ENCODE measurements around the gene MAGEA6. TPM values are rescaled to one million over a fixed set of nuclear protein-coding genes. Genes with fewer than 3 reads are reported as not detected.

Gene MAGEA6, protein sequence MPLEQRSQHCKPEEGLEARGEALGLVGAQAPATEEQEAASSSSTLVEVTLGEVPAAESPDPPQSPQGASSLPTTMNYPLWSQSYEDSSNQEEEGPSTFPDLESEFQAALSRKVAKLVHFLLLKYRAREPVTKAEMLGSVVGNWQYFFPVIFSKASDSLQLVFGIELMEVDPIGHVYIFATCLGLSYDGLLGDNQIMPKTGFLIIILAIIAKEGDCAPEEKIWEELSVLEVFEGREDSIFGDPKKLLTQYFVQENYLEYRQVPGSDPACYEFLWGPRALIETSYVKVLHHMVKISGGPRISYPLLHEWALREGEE
- total RNA-seq: not detected in 2 replicates

DNA sequence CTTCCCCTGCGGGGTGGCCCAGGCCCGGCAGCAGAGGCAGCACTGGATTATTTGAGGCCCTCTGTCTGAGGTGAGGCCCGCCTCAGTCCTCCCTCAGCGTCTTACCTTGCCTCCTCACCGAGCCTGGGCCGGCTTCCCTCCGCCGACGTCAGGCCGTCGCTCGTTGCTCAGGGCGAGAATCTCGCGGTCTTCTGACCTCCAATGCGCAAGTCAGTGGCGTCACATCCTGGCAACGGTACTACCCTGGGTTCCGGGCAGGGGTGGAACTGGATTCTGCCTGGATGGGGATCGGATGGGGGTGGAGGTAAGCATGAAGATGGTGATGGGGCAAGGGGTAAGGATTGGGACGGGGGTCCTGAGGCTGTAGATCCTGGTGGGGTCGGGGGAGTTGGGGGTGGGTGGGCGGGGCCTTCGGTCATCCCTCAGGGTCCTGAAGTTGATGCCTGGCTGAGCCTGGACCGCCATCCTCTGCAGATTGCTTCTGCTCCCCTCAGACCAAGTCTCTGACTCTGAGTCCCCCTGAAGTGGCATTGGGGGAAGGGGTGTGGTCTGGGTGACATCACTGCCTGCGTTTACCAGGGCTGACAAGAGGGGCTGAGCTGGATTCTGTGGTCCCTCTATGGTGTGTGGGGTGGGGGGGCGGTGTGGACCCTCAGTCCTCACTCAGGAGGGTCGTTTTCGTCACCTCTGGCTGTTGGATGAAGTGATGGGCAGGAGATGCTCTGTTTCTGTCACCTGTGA is at the start of gene MAGEA6:
MAGEA6 (minus strand) TSS at position 141 of the 741 bp plus-strand sequence. CDS start 2,039 bp downstream, outside the sequence.

DNA sequence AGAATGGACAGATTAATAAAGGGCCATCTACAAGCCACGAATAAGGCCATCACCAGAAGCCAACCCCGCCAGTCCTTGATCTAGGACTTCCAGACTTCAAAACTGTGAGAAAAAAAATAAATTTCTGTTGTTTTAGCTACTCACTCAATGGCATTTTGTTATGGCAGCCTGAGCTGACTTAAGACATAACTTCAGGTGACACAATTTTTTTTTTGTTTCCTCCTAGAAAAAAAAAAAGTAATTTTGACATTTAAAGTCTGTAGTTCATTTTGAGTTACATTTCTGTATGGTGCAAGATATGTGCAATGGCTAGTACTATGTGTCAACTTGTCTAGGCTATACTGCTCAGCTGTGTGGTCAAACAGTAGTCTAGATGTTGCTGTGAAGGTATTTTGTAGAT is 10.6 kb downstream of the MAGEA6 start, which contains the start of gene CSAG3:
CSAG3 (plus strand) TSS at position 301 of the 400 bp plus-strand sequence.

DNA sequence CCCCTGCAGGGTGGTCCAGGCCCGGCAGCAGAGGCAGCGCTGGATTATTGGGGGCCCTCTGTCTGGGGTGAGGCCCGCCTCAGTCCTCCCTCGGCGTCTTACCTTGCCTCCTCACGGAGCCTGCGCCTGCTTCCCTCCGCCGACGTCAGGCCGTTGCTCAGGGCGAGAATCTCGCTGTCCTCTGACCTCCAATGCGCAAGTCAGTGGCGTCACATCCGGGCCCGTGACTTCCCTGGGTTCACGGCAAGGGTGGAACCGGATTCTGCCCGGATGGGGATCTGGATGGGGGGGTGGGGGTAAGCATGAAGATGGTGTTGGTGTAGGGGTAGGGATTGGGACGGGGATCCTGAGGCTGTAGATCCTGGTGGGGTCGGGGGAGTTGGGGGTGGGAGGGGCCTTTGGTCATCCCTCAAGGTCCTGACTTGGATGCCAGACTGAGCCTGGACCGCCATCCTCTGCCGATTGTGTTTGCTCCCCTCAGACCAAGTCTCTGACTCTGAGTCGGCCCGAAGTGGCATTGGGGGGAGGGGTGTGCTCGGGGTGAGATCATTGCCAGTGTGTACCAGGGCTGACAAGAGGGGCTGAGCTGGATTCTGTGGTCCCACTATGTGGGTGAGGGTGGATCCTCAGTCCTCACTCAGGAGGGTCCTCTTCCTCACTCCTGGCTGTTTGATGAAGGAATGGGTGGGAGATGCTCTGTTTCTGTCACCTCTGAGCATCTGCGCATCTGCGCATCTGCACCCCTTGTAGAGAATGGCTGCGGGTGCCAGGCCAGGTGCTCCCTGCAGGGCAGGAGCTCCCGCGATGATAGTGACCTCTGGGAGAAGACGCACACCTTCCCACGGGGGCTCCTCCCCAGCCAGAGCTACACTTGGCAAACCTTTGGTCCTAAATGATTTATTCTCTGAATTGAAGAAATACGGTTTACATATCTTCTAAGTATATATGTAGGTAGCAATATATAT is 15.5 kb downstream of the MAGEA6 start, which contains the start of gene MAGEA2:
MAGEA2 (minus strand) TSS at position 157 of the 965 bp plus-strand sequence. CDS start 2,479 bp downstream, outside the sequence.

DNA sequence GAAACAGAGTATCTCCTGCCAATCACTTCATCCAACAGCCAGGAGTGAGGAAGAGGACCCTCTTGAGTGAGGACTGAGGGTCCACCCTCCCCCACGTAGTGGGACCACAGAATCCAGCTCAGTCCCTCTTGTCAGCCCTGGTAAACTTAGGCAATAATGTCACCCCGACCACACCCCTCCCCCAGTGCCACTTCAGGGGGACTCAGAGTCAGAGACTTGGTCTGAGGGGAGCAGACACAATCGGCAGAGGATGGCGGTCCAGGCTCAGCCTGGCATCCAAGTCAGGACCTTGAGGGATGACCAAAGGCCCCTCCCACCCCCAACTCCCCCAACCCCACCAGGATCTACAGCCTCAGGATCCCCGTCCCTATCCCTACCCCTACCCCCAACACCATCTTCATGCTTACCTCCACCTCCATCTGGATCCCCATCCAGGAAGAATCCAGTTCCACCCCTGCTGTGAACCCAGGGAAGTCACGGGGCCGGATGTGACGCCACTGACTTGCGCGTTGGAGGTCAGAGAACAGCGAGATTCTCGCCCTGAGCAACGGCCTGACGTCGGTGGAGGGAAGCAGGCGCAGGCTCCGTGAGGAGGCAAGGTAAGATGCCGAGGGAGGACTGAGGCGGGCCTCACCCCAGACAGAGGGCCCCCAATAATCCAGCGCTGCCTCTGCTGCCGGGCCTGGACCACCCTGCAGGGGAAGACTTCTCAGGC is 36.1 kb downstream of the MAGEA6 start, which contains the start of the genes CSAG1 and MAGEA12:
CSAG1 (minus strand) TSS at position 461 of the 715 bp plus-strand sequence. CDS start 1,261 bp downstream, outside the sequence.
MAGEA12 (plus strand) TSS at position 497 of the 715 bp plus-strand sequence. CDS start 2,405 bp downstream, outside the sequence.

Other genes starting within 250 kb of the MAGEA6 start
- gene GABRQ, start 131.8 kb downstream of the MAGEA6 start, total RNA-seq: under 0.01 TPM in 1 of 2 replicates, not detected in the other
- not detected in 2 replicates for gene MAGEA3, start 70.9 kb downstream of the MAGEA6 start, total RNA-seq
- gene CSAG2, start 60.4 kb downstream of the MAGEA6 start, total RNA-seq: not detected in 2 replicates
- not detected in 2 replicates for gene MAGEA2B, start 55.1 kb downstream of the MAGEA6 start, total RNA-seq
- not detected in 2 replicates for gene CSAG1, start 36.0 kb downstream of the MAGEA6 start, total RNA-seq
- not detected in 2 replicates for gene MAGEA12, start 35.9 kb downstream of the MAGEA6 start, total RNA-seq
- not detected in 2 replicates for gene MAGEA2, start 15.8 kb downstream of the MAGEA6 start, total RNA-seq
- not detected in 2 replicates for gene CSAG3, start 10.5 kb downstream of the MAGEA6 start, total RNA-seq
- 14.5 and 16.6 TPM in 2 replicates for gene CETN2, start 61.1 kb upstream of the MAGEA6 start, total RNA-seq
- gene NSDHL, start 61.4 kb upstream of the MAGEA6 start, total RNA-seq: 9.6 and 10.3 TPM in 2 replicates
- 6.9 and 7.7 TPM in 2 replicates for gene ZNF185, start 128.4 kb upstream of the MAGEA6 start, total RNA-seq
- not detected in 2 replicates for gene PNMA5, start 224.4 kb upstream of the MAGEA6 start, total RNA-seq

All from dermis lymphatic vessel endothelial cell (primary cell).